HG02884 (cell line): Measurements from ENCODE around the gene KCTD2.
A peak's percentile ranks its signal among the peaks of the same experiment; 100 is the strongest.

Experiments
- ATAC-seq: cut with Tn5 transposase; IDR thresholded peaks from one replicate; pipeline ENCODE4 v1.9.1; 2021; ENCODE audit warnings: mild to moderate bottlenecking, moderate library complexity; ENCODE audit not compliant: unreplicated experiment

Gene KCTD2

DNA sequence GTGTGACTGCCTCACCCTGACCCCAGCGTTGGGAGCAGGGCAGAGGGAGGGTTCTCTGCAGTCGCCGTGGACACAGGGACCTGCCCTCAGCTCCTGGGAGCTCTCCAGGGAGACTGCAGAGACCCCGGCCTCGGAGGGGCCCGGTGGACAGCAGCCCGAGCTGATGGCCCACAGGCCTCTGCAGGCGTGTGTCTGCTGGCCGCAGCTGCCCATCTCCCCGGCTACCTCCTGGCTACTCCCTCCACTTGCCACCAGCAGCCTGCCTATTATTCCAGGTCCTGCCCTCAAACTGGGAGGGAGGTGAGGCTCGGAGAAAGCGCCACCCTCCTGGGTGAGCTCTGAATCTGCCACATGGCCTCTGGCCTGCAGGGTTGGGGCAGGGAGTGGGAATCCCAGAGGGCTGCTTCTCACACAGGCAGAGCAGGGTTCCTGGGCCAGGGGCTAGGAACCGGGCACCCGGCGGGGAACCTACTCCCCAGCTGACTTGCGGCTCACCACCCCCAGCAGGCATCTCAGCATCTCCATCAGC lies 47.9 kb downstream of the KCTD2 start:
- no peak for ATAC-seq

DNA sequence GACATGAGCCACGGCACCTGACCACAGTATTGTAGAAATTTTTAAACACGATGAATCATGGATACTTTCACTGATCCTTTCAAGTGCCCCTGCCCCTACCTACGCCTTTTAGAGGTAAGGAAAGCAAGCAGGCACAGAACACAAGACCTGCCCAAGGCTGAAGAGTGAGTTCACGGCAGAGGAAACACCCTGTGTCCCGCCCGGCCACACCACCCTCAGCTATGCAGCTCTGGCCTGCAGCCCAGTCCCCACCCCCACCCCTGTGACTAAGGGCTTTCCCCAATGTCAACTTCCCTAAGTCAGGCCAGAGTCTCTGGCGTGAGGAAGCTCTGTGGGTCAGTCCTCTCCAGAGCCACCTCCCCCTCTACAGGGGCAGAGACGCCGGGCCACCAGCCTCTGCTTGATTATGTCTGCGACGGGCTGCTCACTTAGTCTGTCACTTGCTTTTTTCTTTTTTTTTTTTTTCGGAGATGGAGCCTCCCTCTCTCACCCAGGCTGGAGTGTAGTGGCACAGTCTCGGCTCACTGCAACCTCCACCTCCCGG lies 49.1 kb downstream of the KCTD2 start:
- ATAC-seq, result no peak

DNA sequence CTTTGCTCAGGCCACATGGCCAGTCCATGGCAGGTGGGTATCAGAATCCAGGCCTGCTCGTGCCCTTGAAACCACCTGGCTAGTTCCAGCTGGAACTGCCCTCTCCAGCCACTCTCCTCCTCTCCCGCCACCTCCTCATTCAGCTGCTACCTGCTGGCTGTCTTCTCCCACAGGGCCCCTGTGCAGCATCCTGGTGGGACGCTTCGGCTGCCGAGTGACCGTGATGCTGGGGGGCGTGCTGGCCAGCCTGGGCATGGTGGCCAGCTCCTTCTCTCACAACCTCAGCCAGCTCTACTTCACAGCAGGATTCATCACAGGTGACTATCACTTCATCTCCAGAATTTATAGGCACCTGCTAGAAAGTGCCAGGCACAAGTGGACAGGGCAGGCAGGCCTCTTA lies 50.8 kb downstream of the KCTD2 start:
- ATAC-seq, result no peak

DNA sequence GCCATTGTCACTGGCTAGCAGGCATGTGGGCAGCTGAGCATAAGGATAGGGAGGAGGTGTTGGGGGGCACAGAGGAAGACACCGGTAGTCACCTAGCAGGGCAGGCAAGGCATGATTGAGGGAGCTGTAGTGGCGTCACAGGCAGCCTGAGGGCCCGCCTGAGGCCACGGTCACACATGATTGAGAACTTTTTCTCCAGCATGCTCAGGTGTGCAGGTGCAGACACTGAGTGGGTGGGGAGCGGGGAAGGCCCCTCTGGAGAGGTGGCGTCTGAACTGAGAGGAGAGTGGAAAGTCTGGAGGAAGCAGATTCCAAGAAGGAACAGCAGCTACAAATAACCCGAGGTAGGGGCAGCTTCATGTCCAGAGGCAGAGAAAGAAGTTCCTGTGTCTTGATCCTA lies 51.8 kb downstream of the KCTD2 start:
- ATAC-seq, result no peak

DNA sequence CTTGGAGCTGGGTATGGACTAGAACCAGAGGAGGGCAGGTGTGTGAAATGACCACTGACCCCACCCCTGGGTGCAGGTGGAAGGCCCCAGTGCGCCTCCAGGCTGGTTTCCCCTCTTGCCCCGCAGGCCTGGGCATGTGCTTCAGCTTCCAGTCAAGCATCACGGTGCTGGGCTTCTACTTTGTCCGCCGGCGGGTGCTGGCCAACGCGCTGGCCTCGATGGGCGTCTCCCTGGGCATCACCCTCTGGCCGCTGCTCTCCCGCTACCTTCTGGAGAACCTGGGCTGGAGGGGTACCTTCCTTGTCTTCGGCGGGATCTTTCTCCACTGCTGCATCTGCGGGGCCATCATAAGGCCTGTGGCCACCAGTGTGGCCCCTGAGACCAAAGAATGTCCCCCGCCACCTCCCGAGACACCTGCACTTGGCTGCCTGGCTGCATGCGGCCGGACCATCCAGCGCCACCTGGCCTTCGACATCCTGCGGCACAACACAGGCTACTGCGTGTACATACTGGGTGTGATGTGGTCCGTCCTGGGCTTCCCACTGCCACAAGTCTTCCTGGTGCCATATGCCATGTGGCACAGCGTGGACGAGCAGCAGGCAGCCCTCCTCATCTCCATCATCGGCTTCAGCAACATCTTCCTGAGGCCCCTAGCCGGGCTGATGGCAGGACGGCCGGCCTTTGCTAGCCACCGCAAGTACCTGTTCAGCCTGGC lies 53.0 kb downstream of the KCTD2 start:
- no peak for ATAC-seq

DNA sequence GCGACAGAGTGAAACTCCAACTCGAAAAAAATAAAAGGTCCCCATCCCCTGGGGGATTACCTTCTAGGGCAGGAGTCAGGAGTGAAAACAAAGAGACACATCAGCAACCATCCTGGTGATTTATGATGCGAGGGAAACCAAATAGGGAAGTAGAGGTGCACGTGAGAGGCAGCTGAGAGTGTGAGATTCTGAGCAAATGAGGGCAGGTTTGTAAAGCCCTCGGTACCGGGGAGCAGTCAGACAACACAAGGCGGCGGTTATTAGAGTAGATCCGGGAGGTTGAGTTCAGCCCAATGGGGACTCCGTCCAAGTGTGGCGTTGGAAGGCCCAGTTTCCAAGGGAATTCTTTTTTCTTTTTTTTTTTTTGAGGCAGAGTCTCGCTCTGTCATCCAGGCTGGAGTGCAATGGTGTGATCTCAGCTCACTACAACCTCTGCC lies 55.4 kb downstream of the KCTD2 start:
- ATAC-seq, result no peak

DNA sequence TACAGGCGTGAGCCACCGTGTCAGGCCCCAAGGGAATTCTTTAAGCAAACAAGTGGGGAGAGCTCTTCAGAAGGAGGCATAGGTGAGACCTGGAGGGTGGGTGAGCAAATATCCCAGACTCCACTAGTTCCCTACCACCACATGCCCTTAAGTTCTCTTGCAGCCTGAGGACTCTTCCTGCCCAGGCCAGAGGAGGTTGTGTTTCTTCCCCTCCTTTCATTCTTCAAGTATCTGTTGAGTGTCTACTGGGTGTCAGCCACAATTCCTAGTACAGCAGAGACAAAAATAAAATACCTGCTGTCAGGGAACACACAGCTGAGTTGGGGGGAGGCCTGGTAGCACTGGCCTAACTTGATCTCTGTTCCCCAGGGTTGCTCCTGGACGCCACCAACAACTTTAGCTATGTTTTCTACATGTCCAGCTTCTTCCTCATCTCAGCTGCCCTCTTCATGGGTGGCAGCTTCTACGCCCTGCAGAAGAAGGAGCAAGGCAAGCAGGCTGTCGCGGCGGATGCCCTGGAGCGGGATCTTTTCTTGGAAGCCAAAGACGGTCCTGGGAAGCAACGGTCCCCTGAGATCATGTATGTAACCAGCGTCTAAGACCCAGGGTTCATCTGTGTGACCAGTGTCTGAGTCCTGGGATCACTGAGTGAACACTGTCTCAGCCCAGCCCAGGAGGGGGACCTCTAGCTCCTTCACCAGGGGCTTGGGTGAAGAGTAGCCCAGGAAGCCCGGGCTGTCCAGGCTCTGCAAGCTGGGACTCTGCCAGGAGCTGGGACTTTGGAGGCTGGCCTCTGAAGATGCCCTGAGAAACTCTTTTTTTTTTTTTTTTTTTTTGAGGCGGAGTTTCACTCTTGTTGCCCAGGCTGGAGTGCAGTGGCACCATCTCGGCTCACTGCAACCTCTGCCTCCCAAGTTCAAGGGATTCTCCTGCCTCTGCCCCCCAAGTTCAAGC lies 56.9 kb downstream of the KCTD2 start:
- ATAC-seq, result no peak

DNA sequence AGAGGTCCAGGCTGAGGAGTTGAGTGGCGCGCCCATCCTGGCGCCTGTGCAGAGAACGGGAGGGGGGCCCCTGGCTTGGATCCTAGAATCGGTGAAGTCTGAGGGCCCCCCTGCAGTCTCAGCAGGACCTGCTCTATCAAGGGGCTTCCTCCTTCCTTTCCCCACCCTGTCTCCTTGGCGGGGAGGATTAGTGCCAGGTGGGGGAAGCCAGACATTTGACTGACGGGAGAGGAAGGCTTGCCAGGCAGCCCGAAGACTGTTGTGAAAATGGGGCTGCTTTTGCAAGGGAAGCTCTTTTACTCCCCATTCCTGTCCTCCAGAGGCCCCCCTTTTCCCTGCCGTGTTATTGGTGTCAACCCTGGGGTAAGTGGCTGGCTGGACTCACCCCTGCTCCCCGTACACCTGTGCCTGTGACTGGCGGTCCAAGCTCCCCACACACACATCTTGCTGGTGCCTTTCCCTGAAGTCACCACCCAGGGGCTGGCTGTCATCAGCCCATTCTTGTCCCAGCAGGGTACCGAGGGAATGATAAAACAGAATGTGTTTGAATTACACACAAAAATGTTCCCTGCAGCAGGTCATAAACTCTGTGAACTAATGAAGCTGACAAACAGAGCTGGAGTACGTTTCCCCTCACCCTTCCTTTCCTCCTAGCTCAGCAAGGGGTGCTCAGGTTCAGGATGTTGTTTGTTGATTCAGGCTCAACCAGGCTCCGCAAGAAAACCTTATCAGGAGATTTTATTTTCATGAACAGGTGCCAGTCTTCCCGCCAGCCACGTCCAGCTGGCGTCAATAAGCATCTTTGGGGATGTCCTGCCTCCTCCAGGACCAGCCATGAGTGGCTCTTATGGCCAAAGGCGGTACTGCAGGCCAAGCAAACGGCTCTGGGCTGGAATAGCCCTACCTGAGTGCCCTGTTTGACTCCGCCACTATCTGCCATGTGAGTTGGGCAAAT lies 58.4 kb downstream of the KCTD2 start:
- ATAC-seq, result no peak

DNA sequence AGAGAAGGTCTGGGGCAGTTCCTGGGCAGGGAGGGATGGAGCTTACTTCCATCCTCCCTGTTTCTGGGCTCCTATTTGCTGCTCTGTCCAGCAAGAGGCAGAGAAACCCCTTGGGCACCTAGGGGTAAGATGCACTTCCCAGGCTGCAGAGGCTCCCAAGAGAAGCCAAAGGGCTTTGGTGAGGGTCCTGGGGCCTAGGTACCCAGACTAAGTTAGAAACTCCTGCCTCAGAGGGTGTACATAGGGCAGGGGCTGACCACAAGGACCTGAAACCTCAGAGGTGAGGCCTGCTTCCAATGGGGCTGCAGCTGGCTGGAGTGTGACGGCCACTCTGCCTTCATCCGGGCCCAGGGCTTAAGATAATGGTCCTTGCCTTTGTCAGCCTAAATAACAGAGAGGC lies 61.2 kb downstream of the KCTD2 start:
- ATAC-seq, result no peak

DNA sequence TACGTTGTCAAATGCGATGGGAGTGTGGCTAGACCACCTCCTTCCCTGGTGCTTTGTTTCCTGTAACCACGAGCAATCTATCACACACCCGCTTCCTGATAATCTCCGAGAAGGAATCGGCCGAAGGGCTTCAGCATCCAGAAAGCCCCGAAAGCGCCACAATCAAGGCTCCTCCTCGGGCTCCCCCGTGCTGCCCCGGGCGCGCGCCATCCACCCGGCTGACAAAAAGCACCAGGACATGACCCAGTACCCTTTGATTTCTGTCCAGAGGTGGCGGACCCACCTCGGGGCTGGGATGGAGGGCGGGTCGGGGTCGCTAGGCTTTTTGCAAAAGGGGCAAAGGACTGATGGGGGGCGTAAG lies 62.0 kb downstream of the KCTD2 start:
- ATAC-seq, result no peak

DNA sequence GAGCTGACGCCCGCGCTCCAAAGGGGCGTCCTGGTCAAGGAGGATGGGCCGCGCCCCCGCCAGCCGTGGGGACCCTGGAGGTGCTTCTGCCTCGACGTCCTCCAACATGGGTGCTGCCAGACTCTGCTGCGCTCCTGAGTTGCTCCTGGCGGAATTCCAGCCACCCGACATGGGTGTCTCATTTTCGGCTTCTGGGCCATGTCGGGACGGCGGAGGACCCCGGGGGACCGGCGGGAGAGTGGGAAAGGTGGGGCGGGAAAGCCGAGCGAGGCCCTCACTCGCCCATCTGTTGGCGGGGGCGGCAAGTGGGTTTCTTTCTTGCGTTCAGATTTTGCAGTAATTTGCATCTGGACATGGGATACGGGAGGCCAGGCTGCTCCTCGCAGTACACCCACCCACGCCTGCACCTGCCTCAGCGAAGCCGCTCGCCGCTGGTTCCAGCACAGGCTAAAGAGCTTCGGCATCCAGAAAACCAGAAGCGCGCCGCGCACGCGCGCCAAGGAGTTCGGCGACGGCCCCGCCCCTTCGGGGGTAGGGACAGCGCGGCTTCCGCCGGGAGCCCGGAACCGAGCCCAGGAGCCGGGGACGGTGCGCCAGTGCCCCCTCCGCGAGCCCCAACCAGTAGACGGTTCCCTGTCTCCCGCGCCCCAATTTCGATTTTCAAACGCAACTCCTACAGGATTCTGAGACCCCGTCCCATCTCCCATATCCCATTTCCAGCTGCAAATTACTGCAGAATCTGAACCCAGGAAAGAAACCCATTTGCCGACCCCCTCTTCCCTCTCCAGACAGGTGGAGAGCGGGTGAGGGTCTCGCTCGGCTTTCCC lies 62.6 kb downstream of the KCTD2 start, which contains the start of gene ARMC7:
ARMC7 (plus strand) TSS at position 563 of the 827 bp plus-strand sequence. CDS start 320 bp downstream, outside the sequence.
- peak; percentile 51 for ATAC-seq

DNA sequence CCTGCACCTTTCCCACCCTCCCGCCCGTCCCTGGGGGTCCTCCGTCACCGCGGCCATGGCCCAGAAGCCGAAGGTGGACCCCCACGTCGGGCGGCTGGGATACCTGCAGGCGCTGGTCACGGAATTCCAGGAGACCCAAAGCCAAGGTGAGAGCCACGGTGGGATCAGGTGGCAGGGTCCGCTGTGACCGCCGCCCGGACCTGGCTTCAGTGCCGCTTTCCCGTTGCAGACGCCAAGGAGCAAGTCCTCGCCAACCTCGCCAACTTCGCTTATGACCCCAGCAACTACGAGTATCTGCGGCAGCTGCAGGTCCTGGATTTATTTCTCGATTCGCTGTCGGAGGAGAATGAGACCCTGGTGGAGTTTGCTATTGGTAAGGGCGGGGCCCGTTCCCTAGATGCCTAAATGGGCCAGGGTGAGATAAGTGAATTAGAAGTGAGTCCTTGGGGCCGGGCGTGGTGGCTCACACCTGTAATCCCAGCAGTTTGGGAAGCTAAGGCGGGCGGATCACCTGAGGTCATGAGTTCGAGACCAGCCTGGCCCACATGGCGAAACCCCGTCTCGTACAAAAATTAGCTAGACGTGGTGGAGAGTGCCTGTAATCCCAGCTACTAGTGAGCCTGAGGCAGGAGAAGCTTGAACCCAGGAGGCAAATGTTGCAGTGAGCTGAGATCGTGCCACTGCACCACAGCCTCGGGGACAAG lies 63.4 kb downstream of the KCTD2 start:
- no peak for ATAC-seq

DNA sequence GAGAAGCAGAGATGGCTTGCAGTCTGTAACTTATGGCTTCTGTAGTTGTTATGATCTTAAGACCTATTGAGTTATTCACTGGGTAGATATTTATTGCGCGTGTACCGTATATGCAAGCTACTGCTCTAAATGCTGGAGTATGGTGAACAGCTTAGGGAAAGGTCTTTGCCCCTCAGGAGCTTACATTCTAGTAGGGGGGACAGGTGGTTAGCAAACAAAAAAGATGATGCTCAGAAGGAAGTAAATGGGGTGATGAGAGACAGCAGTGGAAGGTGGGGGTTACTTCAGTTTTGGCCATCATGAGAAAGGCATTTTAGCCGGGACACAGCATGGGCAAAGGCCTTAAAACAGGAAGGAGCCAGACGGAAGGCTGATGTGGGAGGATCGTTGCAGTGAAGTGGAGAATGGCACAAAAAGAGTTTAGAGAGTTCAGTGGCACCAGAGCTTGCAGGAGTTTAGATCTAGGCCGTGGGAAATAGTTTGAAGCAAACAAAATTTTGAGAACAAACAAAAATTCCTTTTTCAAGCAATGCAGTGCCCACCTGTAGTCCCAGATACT lies 64.8 kb downstream of the KCTD2 start:
- no peak for ATAC-seq

DNA sequence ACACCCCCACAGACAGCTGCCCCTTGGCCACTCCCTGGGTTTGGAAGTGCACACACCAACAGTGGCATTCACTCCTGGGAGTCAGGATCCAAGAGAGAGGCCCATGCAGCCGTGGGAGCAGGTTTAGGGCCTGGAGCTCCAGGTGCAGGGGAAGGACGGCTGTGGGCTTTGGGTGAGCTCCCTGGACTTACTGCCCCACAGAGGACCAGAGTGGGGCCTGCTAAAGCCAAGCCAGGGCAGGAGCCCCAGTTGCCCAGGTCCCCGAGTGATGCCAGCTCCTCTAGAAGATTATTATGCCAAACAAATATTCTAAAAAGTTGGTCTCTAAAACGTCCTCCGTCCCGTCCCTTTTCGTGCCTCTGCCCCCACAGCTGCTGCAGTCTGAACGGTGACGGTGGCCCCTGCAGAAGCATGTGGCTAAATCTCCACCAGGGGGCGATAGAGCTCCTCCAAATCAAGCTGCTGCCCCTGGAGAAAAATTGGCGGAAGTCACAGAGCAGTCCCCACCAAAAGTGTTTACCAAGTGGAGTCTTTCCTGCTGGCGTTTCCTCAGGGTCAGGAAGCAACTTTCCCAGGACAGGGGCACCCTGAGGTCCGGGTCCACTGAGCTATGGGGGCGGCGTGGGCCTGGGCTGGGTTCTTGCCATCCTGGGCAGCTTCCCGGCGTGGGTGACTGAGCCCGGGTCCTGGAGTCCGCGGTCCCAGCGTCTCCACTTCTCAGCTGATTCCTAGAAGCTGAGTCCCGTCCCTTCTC lies 67.0 kb downstream of the KCTD2 start:
- no peak for ATAC-seq

DNA sequence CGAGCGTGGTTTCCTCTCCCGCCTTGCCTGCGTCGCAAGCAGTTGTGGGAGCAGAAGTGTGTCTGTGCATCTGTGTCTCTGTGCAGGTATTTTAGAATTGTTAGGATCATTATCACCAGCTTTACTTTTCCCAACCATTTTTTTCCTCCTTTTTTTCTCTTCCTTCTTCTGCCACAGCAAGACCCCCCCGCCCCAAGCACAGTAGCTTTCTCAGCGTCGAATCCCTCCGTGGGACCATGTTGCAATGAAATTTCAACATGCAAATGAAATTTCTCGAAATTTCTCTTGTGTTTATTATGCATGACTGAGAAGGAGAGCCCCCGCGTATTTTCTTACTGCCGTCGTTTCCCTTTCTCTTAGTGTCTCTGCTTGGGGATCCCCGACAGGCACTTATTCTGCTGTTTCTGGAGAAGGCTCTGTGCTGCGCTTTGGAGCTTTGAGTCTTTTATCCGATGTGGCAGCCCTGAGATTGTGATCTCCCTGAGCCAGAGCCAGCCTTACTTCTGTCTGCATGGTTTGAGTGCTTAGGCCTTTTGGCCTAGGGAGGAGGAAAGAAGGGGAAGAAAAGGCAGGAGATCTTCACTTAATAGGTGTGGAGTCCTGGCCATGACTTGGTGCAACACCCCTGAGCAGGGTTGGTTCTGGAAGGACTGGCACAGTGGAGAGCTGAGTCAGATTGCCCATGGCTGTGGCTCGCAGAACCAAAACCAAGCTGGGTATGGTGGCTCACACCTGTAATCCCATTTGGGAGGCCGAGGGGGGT lies 67.7 kb downstream of the KCTD2 start:
- no peak for ATAC-seq
